Mesothelial cell of epicardium (in vitro differentiated cells): ENCODE results near the gene BEST3. TPM values are rescaled to one million over a fixed set of nuclear protein-coding genes. Genes with fewer than 3 reads are reported as not detected.

Source experiments
- DNase-seq, 2 experiments: peaks; one replicate each; pipeline ENCODE4 v3.0.0; 2021; ENCODE audit warnings: low spot score in 2 of 2; ENCODE audit not compliant: unreplicated experiment in 2 of 2
- H3K27ac Mint-ChIP-seq: 2 replicates; pipeline ENCODE4 v1.8.0; 2021; ENCODE audit warnings: mixed read lengths
- H3K27me3 Mint-ChIP-seq: 2 replicates; pipeline ENCODE4 v1.8.0; 2021; ENCODE audit warnings: low read depth, mixed read lengths
- H3K36me3 Mint-ChIP-seq: 2 replicates; pipeline ENCODE4 v1.8.0; 2021; ENCODE audit warnings: mixed read lengths
- H3K4me1 Mint-ChIP-seq: 2 replicates; pipeline ENCODE4 v1.8.0; 2021; ENCODE audit warnings: mixed read lengths
- H3K4me3 Mint-ChIP-seq: 2 replicates; pipeline ENCODE4 v1.8.0; 2021; ENCODE audit warnings: mild to moderate bottlenecking, moderate library complexity, mixed read lengths
- H3K9me3 Mint-ChIP-seq: 2 replicates; pipeline ENCODE4 v1.8.0; 2021; ENCODE audit warnings: mixed read lengths
- CTCF ChIP-seq: fragments of 200-600 bp; sonication (generic); IDR thresholded peaks from one replicate; pipeline ENCODE4 v1.5.0; 2021; ENCODE audit warnings: antibody characterized with exemption; ENCODE audit not compliant: unreplicated experiment
- total RNA-seq: library from RNA; stranded (reverse); gene quantifications from 3 replicates; pipeline ENCODE4 v1.2.1, GENCODE V29; 2021

The BEST3 gene
- total RNA-seq, 1 donor from 2014 or later, result 0.11 TPM

GRCh38 chr12:69633061-69633460, 66.0 kb downstream of the BEST3 start:
- H3K27ac Mint-ChIP-seq, result no peak overlapping the region
- H3K4me1 Mint-ChIP-seq, result no peaks in the 10 kb centered on the region
- H3K27me3 Mint-ChIP-seq, result no peaks in the 10 kb centered on the region
- TF ChIP-seq CTCF, result no peak
- H3K4me3 Mint-ChIP-seq, result no peak overlapping the region
- no peak for DNase-seq
- no peaks in the 10 kb centered on the region for H3K9me3 Mint-ChIP-seq
- H3K36me3 Mint-ChIP-seq, result no peaks in the 10 kb centered on the region

GRCh38 chr12:69630191-69630590, 68.9 kb downstream of the BEST3 start:
- no peak for TF ChIP-seq CTCF

GRCh38 chr12:69627501-69627900, 71.6 kb downstream of the BEST3 start:
- no peak overlapping the region for H3K4me3 Mint-ChIP-seq

More at GRCh38 chr12:69630191-69630590, 68.9 kb downstream of the BEST3 start:
- Mint-ChIP-seq H3K36me3 (no peaks in the 10 kb centered on the region), H3K27me3 (no peaks in the 10 kb centered on the region), H3K4me1 (no peaks in the 10 kb centered on the region), H3K9me3 (no peaks in the 10 kb centered on the region), H3K27ac (no peak overlapping the region), H3K4me3 (no peak overlapping the region)
- no peak for DNase-seq

GRCh38 chr12:69623970-69624369, 75.1 kb downstream of the BEST3 start:
- Mint-ChIP-seq H3K4me3 (no peak overlapping the region), H3K36me3 (no peaks in the 10 kb centered on the region), H3K4me1 (peaks cover 3% of the 10 kb centered on the region), H3K27me3 (peaks cover 2% of the 10 kb centered on the region), H3K9me3 (no peaks in the 10 kb centered on the region), H3K27ac (no peak overlapping the region)
- TF ChIP-seq CTCF, result no peak
- no peak for DNase-seq

More at GRCh38 chr12:69627501-69627900, 71.6 kb downstream of the BEST3 start:
- no peaks in the 10 kb centered on the region for H3K27me3 Mint-ChIP-seq
- H3K36me3 Mint-ChIP-seq, result no peaks in the 10 kb centered on the region
- DNase-seq, result no peak
- H3K4me1 Mint-ChIP-seq, result no peaks in the 10 kb centered on the region
- no peak overlapping the region for H3K27ac Mint-ChIP-seq
- TF ChIP-seq CTCF, result no peak
- H3K9me3 Mint-ChIP-seq, result no peaks in the 10 kb centered on the region

GRCh38 chr12:69621551-69621950, 77.6 kb downstream of the BEST3 start:
- H3K4me3 Mint-ChIP-seq, result no peak overlapping the region
- no peak for DNase-seq
- peaks cover 8% of the 10 kb centered on the region for H3K27me3 Mint-ChIP-seq
- peaks cover 3% of the 10 kb centered on the region for H3K4me1 Mint-ChIP-seq
- no peaks in the 10 kb centered on the region for H3K36me3 Mint-ChIP-seq
- no peak for TF ChIP-seq CTCF
- H3K9me3 Mint-ChIP-seq, result no peaks in the 10 kb centered on the region
- H3K27ac Mint-ChIP-seq, result no peak overlapping the region

GRCh38 chr12:69620921-69621320, 78.2 kb downstream of the BEST3 start:
- Mint-ChIP-seq H3K9me3 (no peaks in the 10 kb centered on the region), H3K4me1 (peaks cover 3% of the 10 kb centered on the region), H3K36me3 (no peaks in the 10 kb centered on the region), H3K27ac (no peak overlapping the region), H3K27me3 (peaks cover 8% of the 10 kb centered on the region), H3K4me3 (no peak overlapping the region)
- TF ChIP-seq CTCF, result no peak
- DNase-seq, result no peak
